ENCODE results near the gene LRRC71.

The LRRC71 gene

GRCh38 chr1:156929596-156930238 lies 9.3 kb downstream of the LRRC71 start:
- DNase-seq: no peak

DNA sequence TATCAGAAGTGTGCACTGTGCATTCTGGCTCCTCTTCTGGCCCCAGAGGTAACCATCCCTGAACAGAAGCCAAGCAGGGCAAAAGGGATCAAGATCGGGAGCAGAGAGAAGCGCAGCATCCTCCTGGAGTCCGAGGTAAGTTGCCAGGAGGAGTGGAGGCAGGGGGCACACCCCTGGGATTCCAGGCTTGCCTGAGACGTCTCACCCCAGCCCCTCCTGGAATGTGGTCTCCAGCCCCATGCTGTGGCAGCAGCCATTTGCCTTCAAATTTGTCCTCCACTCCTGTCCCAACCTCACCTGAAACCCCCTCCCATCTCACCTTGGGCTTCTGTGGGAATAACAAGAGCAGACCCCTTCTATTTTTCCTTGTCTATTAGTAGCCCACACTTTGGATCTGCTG lies 10.1 kb downstream of the LRRC71 start:
- DNase-seq: no peak

DNA sequence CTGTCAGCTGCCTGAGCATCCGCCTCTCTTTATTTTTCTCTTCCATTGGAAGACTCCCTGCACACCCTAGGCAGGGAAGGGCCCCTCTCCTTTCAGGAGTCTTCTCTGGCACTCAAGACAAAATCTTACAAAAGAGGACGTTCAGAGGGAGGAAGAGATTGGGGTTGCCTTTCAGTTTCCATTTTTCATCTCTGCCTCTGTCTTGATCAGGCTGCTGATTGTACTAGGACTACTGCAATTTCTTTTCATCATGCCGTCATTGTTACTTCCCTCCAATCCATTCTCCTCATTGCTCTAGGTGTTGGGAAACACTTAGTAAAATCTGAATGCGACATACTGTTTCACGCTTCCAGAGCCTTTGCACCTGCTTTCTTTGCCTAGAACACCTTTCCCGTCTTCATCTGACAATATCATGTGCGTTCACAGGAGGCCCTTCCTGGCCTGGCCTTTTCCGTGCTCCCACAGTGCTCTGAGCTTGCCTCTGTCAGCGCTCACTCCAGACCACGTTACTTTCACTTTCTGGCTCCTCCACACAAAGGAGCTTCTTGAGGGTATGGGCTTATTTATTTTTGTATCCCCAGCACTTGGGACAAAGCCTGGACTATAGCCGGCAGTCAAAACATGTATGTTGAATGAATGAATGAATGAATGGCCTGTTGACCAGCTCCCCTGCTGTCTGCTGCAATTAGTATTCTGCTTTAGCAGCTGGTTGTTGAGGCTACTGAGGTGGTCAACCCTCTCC lies 10.9 kb downstream of the LRRC71 start:
- DNase-seq: no peak

- no peak for DNase-seq
These were observed 11.7 kb downstream of the LRRC71 start for GRCh38 chr1:156931974-156932710.

DNA sequence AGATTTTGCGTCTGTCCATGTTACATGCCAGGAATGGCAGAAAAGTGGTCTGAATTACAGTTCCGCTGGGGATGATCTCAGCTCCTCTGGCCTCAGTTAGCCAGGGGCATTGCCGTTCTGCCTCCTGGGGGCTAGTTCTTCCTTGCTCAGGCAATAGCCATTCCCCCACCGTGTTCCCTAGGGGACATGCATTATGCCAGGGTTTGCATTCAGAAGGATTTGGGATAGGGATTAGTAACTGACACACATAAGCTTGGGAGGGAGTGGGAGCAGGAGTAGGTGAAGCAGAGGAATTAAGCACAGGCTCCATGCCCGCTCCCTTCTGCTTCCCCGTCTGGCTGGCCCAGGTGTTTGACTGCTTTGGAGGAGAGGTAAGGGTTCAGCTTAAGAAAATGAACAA lies 12.7 kb downstream of the LRRC71 start:
- DNase-seq: no peak

DNA sequence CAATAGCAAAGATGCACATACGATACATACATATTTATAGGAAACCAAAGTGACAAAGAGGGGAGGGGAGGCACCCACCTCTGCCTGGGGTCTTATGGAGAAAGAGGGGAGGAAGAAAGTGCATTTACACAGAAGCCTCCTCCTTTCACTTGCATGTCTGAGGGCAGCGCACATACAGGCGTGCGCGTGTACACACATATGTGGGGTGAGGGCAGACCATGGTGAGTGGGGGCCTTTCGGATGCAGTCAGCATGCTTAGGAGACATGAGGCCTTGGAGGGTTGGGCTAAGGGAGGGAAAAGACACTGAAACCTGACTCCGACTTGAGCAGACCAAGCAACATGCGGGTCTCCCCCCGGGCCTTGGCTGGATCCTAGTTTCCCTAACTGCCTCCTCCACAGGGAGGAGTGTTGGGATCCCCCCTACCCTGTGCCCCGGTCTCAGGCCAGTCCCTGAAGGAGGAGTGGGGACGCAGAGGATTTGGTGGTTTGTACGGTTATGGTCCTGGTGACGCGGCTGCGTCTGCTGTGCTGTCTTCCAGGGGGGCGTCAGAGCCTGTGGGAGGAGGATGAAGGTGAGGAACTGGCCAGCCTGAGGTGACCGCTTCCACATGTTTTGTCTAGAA lies 15.2 kb downstream of the LRRC71 start:
- DNase-seq: no peak

DNA sequence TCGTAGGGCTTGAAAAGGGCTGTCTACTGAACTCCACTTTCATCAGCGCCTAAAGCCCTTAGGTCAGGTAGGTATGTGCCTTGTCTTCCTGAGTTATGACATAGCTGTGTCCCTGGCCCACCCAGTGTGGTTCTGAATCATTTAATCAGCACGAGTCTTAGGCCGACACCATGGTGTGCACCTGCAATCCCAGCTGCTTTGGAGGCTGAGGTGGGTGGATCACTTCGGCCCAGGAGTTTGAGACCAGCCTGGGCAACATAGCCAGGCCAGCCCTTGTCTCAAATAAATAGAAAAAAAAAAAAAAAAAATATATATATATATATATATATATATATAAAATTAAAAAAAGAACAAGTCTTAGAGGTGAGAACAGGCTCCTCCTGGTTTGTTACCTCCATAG lies 15.8 kb downstream of the LRRC71 start:
- no peak for DNase-seq

DNA sequence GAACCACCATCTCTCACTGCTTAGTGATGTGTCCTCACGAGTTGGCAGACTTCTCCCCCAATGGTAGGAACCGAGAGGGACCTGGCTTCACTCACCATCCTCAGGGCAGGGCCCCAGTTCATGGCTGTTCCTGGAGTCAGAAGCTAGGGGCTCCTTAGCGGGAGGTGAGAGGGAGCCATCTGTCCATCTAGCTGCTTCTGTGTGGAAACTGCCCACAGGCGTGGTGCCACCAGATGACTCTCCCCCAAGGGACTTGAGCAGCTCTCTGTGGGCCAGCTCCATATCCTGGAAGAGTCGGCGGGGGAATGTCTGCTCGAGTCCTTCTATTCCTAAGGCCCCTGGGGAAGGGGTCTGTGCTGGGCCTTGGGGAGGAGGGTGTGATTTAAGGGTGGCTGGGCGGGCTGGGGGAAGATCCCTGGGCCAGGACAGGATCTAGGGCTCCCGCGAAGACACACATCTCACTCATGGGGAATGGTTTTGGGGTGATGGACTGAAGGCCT lies 16.3 kb downstream of the LRRC71 start:
- DNase-seq: no peak

DNA sequence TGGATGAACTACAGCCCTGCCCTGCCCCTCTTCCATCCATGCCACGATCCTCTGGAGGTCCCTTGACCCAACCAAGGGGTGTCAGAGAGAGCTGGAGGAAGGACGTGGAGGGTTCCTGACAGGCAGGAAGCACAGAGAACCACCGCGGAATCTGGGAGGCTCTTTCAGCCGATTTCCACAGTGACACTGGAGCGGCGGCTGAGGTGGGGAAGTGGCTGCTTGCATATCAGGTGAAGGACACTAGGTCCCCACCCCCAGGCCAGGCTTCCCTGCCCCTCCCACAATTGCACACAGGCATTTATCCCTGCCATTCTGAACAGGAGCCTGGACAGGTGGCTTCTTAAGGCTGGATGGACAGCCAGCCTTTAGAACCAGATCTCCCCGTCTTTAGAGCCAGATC lies 17.5 kb downstream of the LRRC71 start:
- DNase-seq: no peak

- DNase-seq: no peak
These were observed 18.4 kb downstream of the LRRC71 start for GRCh38 chr1:156938813-156939212.

GRCh38 chr1:156939786-156940334 lies 19.4 kb downstream of the LRRC71 start:
- no peak for DNase-seq

DNA sequence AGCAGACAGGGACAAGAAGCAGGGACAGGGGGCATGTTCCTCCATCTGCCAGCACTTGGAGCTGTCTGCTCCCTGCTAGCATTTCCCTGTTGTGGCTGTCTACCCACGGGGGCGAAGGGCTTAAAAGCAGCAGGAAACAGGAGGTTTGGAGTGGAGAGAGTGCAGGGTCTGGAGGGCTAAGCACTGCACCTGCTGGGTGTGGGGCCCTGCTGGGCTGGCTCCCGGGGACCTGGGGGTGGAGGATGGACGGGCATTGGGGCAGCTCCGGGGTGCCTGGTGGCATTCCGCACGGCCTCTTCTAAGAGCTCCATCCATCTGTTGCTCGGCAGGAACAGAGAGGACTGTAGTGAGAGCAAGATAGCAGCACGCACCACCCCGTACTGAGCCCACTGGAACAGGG lies 21.2 kb downstream of the LRRC71 start:
- DNase-seq: no peak

DNA sequence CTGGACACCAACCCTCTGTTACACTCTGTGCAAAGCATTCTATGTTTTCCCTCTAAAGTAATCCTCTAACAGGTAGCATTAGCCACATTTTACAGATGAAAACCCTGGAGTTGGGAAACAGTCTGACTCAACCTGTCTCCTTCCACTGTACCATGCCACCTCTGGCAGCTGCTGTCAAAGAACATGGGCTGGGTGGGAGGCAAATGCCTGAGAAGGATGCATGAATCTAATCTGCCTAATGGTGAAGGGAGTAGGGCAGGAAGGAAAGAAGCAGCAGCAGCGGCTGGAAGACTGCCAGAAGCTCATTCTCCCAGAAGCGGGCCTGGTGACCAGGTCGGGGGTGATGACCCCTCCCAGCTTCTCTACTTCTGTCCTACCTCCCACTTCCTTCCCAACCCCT lies 21.7 kb downstream of the LRRC71 start:
- DNase-seq: no peak

DNA sequence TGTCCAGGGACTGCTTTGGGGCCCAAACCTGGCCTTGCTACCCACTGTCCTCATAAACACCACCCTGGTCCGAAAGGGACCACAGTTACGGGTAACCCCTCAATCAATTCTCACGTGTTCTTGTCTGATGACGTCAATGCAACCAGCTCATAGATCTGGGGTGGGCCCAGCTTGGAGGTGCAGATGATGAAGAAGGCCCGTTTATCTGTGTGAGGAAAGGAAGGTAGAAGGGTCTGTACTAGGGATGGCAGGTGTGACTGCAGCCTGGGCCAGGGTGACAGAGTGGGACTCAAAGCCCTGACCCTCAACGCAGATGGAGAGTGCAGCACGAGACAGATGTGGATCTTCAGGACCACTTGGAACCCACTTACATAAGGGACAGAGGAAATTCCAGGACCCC lies 22.1 kb downstream of the LRRC71 start:
- DNase-seq: no peak

- DNase-seq: no peak
These were observed 23.3 kb downstream of the LRRC71 start for GRCh38 chr1:156943756-156944155.

DNA sequence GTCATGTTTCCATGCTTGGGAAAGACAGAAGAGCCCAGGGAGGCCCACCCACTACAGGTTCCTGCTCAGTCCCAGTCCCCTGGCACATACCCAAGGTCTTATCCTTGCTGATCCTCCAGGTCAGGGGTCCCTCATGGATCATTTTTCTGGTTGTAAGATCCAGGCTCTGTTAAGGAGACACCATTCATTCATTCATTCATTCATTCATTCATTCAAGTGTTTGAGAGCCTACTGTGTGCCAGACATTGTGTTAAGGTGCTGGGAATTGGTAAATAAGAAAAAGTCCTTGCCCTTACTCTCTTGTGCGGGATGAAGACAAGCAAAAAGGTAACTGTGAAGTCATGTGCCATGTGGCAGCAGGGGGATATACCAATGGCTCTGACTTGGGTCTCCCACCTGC lies 23.8 kb downstream of the LRRC71 start:
- no peak for DNase-seq

DNA sequence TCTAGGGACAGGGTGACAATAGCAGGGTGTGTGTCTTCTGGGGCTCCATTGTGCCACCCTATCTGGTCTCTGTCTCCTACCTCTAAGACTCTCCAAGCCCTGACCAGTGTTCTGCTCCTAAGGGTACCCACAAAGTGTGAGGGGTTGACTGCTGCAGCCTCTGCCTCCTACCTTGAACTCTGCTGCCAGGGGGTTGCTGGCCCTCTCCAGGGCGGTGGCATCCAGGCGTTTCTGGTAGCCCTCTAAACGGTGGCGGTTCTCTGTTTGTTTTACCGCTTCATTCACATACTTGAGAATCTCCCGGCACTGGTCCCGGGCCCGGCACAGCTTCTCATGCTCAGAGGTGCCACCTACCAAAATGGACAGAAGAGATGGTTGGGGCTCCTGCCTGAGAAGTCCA lies 24.4 kb downstream of the LRRC71 start:
- DNase-seq: no peak

- DNase-seq: no peak
These were observed 25.6 kb downstream of the LRRC71 start for GRCh38 chr1:156945881-156946661.

GRCh38 chr1:156947127-156947526 lies 26.7 kb downstream of the LRRC71 start:
- DNase-seq: no peak

DNA sequence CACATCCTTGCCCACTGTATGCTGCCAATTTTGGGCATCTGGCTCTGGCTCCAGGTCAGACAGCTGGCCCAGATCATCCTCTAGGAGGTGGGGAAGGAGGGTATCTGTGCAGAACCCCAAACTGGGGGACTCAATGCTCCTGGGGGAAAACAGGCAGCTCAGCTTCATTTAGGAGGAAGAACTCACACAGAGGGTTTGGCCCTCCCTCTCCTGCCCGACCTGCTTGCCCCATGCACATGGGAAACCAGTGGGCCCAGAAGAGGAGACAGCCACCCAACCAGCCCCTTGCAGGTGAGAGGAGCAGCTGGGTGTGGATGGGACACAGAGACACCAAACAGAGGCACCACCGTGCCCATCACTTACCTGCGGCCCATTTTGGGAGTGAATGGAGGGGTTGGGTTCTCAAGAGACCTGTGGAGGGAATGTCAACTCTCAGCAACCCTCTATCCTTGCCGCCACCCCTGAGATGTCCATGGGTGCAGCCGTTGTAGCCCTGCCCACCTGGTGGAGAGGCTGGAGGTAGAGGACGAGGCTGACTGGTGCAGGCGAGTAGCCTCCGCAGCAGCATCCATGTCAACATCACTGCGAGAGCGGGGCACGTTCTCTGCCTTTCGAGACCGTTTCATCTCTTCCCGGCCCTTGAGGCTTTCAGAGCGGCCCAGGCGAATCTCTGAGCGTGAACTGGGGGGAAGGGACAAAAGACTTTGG lies 27.5 kb downstream of the LRRC71 start:
- no peak for DNase-seq

DNA sequence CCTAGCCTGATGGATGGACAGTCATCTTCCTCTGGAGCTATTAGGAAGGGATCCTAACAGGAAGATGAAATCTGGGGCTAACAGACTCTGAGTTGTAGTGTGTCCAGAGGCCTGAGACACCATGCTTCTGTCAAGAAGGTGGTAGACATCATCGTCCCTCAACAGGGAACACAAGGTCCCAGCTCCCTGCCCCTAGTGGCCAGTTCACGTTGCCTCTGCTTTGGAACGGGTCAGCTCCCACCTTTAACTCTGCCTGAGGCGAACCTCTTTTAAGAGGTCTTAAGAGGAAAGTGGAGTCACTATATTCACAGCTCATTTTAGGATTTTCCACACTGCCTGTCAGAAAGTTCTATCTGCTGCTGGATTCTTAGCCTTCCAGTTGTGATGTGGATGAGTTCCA lies 28.3 kb downstream of the LRRC71 start:
- no peak for DNase-seq

GRCh38 chr1:156949127-156949526 lies 28.7 kb downstream of the LRRC71 start:
- DNase-seq: no peak
